CD4-positive, alpha-beta T cell treated with Interleukin-6 for 4 hours (primary cell): ENCODE data around the gene PEX14.

ENCODE experiments used
- DNase-seq: peaks from one replicate; pipeline ENCODE4 v3.0.0-alpha.2; 2020; ENCODE audit warnings: mixed read lengths

Gene PEX14

GRCh38 chr1:10623686-10624145, 149.0 kb downstream of the PEX14 start:
- DNase-seq: no peak

GRCh38 chr1:10624256-10625050, 149.7 kb downstream of the PEX14 start:
- DNase-seq: no peak

GRCh38 chr1:10625076-10625475, 150.3 kb downstream of the PEX14 start:
- no peak for DNase-seq

GRCh38 chr1:10625554-10625953, 150.8 kb downstream of the PEX14 start:
- DNase-seq: no peak

- DNase-seq: no peak
Measured at GRCh38 chr1:10626131-10626731, 151.5 kb downstream of the PEX14 start.

GRCh38 chr1:10626791-10627410, 152.2 kb downstream of the PEX14 start:
- no peak for DNase-seq

- no peak for DNase-seq
Measured at GRCh38 chr1:10628685-10629084, 153.9 kb downstream of the PEX14 start.

GRCh38 chr1:10629091-10629815, 154.5 kb downstream of the PEX14 start:
- no peak for DNase-seq

GRCh38 chr1:10629816-10630571, 155.2 kb downstream of the PEX14 start:
- DNase-seq: no peak

- DNase-seq: no peak
Measured at GRCh38 chr1:10630661-10631120, 155.9 kb downstream of the PEX14 start.

- DNase-seq: no peak
Measured at GRCh38 chr1:10631121-10631810, 156.5 kb downstream of the PEX14 start.

- DNase-seq: no peak
Measured at GRCh38 chr1:10631811-10632593, 157.3 kb downstream of the PEX14 start.

GRCh38 chr1:10632691-10633090, 157.9 kb downstream of the PEX14 start:
- DNase-seq: no peak

GRCh38 chr1:10633416-10633815, 158.7 kb downstream of the PEX14 start:
- DNase-seq: no peak

GRCh38 chr1:10634075-10634427, 159.3 kb downstream of the PEX14 start:
- DNase-seq: no peak

- DNase-seq: no peak
Measured at GRCh38 chr1:10634428-10635084, 159.8 kb downstream of the PEX14 start.

- DNase-seq: no peak
Measured at GRCh38 chr1:10635085-10635896, 160.5 kb downstream of the PEX14 start.

- DNase-seq: no peak
Measured at GRCh38 chr1:10635992-10636391, 161.2 kb downstream of the PEX14 start.

GRCh38 chr1:10637400-10637799, 162.7 kb downstream of the PEX14 start:
- DNase-seq: no peak
